HepG2 (cell line): Measurements from ENCODE around the gene MAP3K9. TPM values are rescaled to one million over a fixed set of nuclear protein-coding genes. Genes with fewer than 3 reads are reported as not detected.

Experiments used
- polyA plus RNA-seq, 8 experiments: library from polyadenylated mRNA; depleted of rRNA in 3 of 8; stranded (reverse) in 7 of 8; unstranded in 1 of 8; fragments of >200 nt; fragmentation: Illumina TruSeq in 4 of 8; extraction: Trizol in 4 of 8; gene quantifications; 2 replicates each; pipeline versions ENCODE4 v1.2.1 to v1.2.3, GENCODE V29; 2011 to 2016; ENCODE audit warnings: low read depth in 4 of 8, missing spikeins in 1 of 8, mixed read lengths in 1 of 8; ENCODE audit not compliant: insufficient read depth in 1 of 8
- total RNA-seq, 5 experiments: library from RNA; depleted of rRNA; stranded (reverse); fragments of >200 nt; fragmentation: Illumina TruSeq; extraction: Trizol; gene quantifications; 2 replicates each; pipeline ENCODE4 v1.2.3, GENCODE V29; 2016; ENCODE audit warnings: low read depth in 1 of 5

MAP3K9 gene
- total and polyA plus RNA-seq, 2 of the 13 experiments (the other 11 are each of a cell fraction or from before 2014, with no cell fraction given), result 4.3 to 4.5 TPM

Other genes with a start within 250 kb of the MAP3K9 start
- gene MED6, start 208.9 kb downstream of the MAP3K9 start, total RNA-seq (2016; rRNA removed; fragmentation: Illumina TruSeq; extraction: Trizol), result 47.8 and 64.0 TPM in 2 replicates
- gene MED6, start 208.9 kb downstream of the MAP3K9 start, polyA plus RNA-seq (2011; rRNA removed), result 38.1 and 44.8 TPM in 2 replicates
- gene TTC9, start 167.6 kb downstream of the MAP3K9 start, total RNA-seq (2016; rRNA removed; fragmentation: Illumina TruSeq; extraction: Trizol), result 0.13 and 0.14 TPM in 2 replicates
- gene TTC9, start 167.6 kb downstream of the MAP3K9 start, polyA plus RNA-seq (2011; rRNA removed), result 0.30 and 0.46 TPM in 2 replicates
- 24.9 and 25.8 TPM in 2 replicates for gene PCNX1, start 97.9 kb upstream of the MAP3K9 start, total RNA-seq (2016; rRNA removed; fragmentation: Illumina TruSeq; extraction: Trizol)
- gene PCNX1, start 97.9 kb upstream of the MAP3K9 start, polyA plus RNA-seq (2011; rRNA removed), result 25.1 and 30.3 TPM in 2 replicates